ENCODE data around the gene MIDN. TPM values are rescaled to one million over a fixed set of nuclear protein-coding genes. Genes with fewer than 3 reads are reported as not detected.

MIDN gene
- total RNA-seq, 2 donors from 2014 or later = 36.3 to 43.5 TPM

DNA sequence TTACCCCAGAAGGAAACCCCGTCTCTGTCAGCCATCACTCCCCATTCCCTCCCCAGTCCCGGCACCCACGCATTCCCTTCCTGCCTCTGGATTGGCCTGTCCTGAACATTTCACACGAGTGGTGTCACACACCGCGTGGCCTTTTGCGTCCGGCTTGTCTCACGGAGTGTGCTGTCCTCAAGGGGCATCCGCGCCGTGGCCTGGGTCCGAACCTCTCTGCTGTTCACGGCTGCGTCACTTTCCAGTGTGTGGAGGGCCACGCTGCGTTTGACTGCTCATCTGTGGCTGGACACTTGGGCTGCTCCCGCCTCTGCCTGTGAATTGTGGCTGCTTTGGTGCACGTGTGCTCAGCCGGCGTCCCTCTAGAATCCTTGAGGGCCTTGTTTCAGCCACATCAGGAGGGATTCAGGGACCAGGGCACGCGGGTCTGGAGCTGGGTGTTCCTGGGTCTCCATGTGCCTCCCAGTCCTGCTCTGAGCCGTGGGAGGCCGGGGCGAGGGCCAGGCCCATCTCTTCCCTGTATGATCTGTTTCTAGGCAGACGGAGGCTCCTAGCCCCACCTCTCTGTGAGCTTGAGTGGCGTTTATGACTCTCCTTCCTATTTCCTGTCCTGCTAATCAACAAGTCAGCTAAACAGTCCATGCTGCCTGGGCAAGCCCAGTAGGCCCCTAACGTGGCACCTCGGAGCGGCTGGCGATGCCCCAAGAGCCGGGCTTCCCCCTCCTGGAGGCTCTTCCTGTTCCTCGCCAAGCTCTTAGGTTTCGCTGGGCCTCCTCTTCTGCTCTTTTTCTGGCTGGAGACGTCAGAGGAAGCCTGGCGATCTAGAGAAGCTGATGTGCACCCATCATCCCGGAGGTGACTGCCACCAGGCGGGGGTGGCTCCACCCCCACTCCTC, 34.7 kb upstream of the MIDN start:
- no peaks in the 10 kb centered on the region for H3K36me3 ChIP-seq (replicated peaks in 1 of 2; ENCODE audit: insufficient read depth in 1 of 2, low read depth in 2 of 2)
- H3K27ac ChIP-seq = peak overlapping the region in 3 of 4 donors; percentile 52 to 75 (median 68)
- no peak overlapping the region for H3K4me3 ChIP-seq
- 73 to 74% methylated on average over 36 to 38 of the region's 39 CpGs for WGBS, 2 donors
- TF ChIP-seq, protein P1, sequence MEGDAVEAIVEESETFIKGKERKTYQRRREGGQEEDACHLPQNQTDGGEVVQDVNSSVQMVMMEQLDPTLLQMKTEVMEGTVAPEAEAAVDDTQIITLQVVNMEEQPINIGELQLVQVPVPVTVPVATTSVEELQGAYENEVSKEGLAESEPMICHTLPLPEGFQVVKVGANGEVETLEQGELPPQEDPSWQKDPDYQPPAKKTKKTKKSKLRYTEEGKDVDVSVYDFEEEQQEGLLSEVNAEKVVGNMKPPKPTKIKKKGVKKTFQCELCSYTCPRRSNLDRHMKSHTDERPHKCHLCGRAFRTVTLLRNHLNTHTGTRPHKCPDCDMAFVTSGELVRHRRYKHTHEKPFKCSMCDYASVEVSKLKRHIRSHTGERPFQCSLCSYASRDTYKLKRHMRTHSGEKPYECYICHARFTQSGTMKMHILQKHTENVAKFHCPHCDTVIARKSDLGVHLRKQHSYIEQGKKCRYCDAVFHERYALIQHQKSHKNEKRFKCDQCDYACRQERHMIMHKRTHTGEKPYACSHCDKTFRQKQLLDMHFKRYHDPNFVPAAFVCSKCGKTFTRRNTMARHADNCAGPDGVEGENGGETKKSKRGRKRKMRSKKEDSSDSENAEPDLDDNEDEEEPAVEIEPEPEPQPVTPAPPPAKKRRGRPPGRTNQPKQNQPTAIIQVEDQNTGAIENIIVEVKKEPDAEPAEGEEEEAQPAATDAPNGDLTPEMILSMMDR (IDR thresholded peaks at IDR 0.05) = no peak
- TF ChIP-seq POLR2A (IDR thresholded peaks at IDR 0.05) = no peak
- intact Hi-C loops (cut with DNase I) = no loop called here
- H3K27me3 ChIP-seq = no peaks in the 10 kb centered on the region
- ATAC-seq (no peak), DNase-seq (peak; percentile 23 to 73 (median 52))
- H3K4me1 ChIP-seq = peaks cover 88% of the 10 kb centered on the region
- H3K9me3 ChIP-seq = no peaks in the 10 kb centered on the region

DNA sequence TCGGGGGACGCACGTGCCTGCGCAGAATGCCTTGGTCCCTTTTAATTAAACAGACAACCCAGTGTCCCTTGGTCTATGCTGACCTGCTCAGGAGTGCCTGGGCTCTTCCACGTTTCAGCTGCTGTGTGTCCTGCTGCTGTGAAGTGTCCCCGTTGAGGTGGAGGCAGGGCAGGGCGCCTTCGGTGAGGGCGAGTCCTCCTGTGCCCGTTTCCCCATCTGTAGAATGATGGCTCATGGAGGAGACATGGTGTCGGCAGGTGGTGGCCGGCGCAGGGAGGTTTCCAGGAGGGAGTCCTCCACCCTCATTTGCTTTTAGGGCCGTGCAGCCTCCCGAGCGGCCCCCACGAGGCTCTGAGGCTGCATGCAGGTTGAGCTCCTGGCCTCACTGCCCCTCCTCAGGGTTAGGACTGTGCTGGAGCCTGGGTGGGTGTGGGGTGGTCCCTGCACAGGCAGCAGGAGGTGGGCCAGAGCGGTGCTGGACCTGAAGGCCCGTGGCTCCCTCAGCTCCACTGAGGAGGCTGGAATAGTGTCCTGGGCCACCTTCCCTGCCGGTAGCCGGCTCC, 34.0 kb upstream of the MIDN start:
- no peaks in the 10 kb centered on the region for H3K9me3 ChIP-seq
- DNase-seq = no peak
- 71 to 83% methylated on average over 2 to 21 of the region's 21 CpGs for WGBS, 2 donors
- TF ChIP-seq, protein P1 (IDR thresholded peaks at IDR 0.05) = no peak
- no peak for TF ChIP-seq POLR2A (IDR thresholded peaks at IDR 0.05)
- H3K4me1 ChIP-seq = peaks cover 81% of the 10 kb centered on the region
- H3K27ac ChIP-seq = peak overlapping the region in 3 of 4 donors; percentile 52 to 75 (median 68)
- no peak overlapping the region for H3K4me3 ChIP-seq
- intact Hi-C loops (cut with DNase I) = no loop called here
- no peaks in the 10 kb centered on the region for H3K36me3 ChIP-seq (replicated peaks in 1 of 2; ENCODE audit: insufficient read depth in 1 of 2, low read depth in 2 of 2)
- ATAC-seq = no peak
- H3K27me3 ChIP-seq = no peaks in the 10 kb centered on the region

DNA sequence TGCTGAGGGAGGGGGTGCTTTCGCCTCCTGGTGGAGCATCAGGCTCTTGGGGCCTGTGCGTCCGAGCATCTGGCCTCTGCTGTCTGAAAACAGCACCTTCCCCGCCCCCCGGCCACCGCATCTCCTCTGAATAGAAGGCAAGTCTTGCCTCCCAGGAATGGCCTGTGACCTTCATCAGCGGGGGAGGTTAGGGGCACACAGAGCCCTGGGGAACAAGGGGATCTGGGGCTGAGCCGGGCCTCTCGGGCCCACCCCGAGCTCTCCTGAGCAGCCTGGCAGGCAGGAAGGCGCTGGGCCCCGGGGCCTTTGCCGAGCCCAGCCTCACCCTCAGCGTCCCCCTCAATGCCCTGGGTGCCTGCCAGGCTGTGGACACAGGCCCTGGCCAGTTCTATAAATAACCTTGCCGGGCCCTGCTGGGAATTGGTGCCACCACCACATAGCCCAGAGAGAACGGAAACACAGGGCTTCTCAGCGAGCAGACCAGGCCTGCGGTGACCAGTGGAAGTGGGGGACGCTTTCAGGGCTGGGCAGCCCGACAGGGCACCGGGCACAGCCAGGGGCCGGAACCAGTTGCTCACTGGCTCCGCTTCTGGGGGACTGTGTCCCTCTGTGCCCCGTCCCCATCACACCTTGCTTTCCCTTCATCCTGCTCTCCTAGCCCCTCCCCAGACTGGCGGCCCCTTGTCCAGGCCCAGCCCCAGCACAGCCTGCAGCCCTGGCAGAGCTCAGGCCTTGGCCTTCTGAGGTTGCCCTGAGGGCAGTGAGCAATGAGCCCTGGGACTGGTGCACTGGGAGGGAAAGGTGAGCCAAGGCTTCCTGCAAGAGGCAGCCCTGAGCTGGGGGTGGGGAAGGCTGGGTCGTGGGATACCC, 33.3 kb upstream of the MIDN start:
- no peaks in the 10 kb centered on the region for H3K9me3 ChIP-seq
- peak; percentile 66 to 86 (median 74) for DNase-seq
- WGBS, 2 donors = 43 to 53% methylated on average over 10 to 26 of the region's 26 CpGs
- peak overlapping the region; percentile 9 to 75 (median 60) for H3K27ac ChIP-seq
- H3K4me3 ChIP-seq = no peak overlapping the region
- peak; percentile 25 for ATAC-seq
- intact Hi-C loops (cut with DNase I) = no loop called here
- TF ChIP-seq, protein P1 (IDR thresholded peaks at IDR 0.05) = no peak
- TF ChIP-seq POLR2A (IDR thresholded peaks at IDR 0.05) = no peak
- no peaks in the 10 kb centered on the region for H3K36me3 ChIP-seq (replicated peaks in 1 of 2; ENCODE audit: insufficient read depth in 1 of 2, low read depth in 2 of 2)
- H3K4me1 ChIP-seq = peaks cover 74% of the 10 kb centered on the region
- no peaks in the 10 kb centered on the region for H3K27me3 ChIP-seq

DNA sequence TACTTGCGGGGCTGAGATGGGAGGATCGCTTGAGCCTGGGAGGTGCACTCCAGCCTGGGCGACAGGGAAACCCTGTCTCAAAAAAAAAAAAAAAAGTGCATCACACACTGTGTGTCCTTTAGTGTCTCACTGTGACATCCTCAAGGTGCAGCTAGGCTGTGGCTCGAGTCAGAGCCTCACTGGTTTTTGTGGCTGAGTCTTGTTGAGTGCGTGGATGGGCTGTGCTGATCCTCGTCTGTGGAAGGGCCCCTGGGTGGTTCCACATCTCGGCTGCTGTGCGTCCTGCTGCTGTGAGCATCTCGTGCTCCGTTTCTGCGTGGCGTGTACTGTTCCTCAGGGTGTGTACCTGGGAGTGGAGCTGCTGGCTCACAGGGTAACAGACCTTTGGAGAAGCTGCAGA, 31.6 kb upstream of the MIDN start:
- Histone ChIP-seq H3K4me3 (no peak overlapping the region), H3K9me3 (no peaks in the 10 kb centered on the region), H3K27ac (no peak overlapping the region), H3K4me1 (peaks cover 64% of the 10 kb centered on the region), H3K27me3 (no peaks in the 10 kb centered on the region), H3K36me3 (replicated peaks in 1 of 2; ENCODE audit: insufficient read depth in 1 of 2, low read depth in 2 of 2) (peaks cover 0 to 2% of the 10 kb centered on the region in 2 donors)
- ATAC-seq (no peak), DNase-seq (no peak)
- intact Hi-C loops (cut with DNase I) = no loop called here
- WGBS, 2 donors = 86 to 87% methylated on average over 8 to 12 of the region's 12 CpGs
- TF ChIP-seq POLR2A (IDR thresholded peaks at IDR 0.05) = no peak
- TF ChIP-seq, protein P1 (IDR thresholded peaks at IDR 0.05) = no peak

Measured in body of pancreas (tissue), 4 donors.